GM21529 (cell line): Measurements from ENCODE around the gene GRIA4.
A peak's percentile ranks its signal among the peaks of the same experiment; 100 is the strongest.

Experiments
- ATAC-seq: cut with Tn5 transposase; IDR thresholded peaks from one replicate; pipeline ENCODE4 v1.9.1; 2021; ENCODE audit not compliant: unreplicated experiment

Gene GRIA4

DNA sequence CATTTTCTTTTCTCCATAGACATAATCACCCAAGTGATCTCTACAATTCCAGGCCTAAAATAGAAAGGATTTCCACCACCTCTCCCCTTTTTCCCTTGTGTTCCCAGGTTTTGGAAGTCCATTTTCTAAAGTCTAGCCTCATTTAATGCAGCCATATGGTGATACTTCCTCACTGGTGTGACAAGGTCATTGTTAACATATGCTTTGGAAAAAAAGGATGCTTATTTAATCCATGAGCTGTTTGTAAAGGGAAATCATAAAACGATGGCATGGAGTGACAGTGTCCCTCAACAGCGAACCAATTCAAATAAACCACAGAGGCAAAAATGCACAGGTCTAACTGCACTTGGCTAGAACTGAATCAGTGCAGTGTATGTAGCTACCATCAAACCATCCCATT lies 26.6 kb downstream of the GRIA4 start:
- ATAC-seq, result no peak

DNA sequence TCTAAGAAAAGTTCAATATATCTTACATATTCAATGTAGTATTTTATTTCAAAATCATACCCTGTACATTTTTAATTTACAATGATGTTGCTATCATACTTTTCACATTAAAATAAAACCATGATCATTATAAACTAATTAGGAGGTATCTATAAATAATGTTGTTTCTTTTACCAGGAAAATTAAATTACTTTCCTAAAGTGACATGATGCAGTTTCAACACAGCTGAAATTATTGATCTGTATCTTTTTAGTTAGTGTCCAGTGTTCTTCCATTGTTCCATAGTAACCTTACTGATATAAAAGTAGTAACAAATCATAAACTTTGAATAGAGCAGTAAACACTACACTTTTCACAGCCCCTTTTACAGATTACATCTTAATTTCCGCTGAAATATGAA lies 29.7 kb downstream of the GRIA4 start:
- ATAC-seq, result no peak

DNA sequence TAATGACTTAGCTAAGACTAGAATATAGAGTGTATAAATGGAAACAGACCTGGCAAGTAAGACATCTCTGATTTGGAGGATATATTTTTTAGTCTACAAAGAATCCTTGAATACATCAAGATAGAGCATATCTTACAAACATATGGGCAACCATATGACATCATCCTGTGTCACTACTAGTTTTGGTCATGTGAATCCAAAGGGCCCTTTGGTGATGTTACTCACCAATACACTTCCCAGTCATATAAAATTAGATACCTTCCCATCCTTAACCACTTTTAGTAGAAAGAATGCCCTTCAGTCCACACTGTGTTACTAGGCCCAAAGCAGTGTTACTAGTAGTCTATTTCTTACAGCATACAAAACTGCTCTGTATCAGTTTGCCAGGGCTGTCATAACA lies 31.6 kb downstream of the GRIA4 start:
- no peak for ATAC-seq

DNA sequence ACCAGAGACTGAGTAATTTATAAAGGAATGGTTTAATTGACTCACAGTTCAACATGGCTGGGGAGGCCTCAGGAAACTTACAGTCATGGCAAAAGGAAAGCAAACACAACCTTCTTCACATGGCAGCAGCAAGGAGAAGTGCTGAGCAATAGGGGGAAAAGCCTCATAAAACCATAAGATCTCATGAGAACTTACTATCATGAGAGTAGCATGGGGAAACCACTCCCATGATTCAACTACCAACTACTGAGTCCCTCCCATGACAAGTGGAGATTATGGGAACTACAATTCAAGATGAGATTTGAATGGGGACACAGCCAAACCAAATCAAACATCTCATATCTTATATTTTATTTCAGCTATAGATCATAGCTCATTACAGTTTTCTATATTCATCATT lies 33.0 kb downstream of the GRIA4 start:
- no peak for ATAC-seq

DNA sequence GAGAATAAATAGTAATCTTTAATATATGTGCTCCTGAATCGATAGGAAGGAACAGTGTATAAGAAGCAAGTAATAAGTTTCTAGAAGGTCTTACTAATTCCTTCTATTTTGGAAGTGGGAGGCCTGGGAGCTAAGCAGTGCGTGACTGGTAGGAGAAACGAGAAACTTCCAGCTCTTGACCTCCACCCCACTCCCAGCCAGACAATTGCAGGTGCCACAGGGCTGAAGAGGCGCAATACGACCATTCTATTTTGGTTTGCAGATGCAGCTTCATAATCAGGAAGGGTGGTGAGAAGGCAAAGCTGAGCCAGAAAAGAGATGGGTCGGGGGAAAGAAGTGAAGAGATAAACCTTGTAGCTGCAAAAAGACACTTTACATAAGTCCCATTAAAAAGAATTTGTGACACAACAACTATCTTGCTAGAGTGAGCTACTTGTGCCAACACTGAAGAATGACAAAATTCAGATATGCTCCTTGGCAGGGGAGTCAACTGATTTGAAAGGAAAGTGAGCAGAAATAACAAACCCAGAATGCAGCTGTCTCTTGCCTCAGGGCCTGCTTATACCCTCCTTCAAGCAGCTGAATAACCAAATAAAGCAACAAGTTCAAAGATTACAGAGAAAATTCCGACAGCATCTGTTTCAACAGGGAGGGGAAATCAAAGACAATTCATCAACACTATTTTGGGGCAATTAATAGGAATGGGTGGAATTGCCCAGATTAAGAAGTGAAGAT lies 35.1 kb downstream of the GRIA4 start:
- ATAC-seq, result no peak

DNA sequence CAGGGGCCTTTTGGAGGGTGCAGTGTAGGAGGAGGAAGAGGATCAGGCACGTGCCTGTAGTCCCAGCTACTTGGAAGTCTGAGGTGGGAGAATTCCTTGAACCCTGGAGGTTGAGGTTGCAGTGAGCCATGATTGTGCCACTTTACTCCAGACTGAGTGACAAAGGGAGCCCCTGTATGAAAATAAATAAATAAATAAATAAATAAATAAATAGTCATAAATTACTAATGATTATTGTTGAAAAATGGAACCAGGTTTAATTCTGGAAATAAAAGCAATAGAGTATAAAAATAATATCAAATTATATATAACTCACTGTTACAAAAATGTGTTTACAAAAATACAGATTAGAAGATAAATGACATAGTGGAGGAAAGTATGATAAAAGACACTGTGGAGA lies 37.9 kb downstream of the GRIA4 start:
- ATAC-seq, result no peak

DNA sequence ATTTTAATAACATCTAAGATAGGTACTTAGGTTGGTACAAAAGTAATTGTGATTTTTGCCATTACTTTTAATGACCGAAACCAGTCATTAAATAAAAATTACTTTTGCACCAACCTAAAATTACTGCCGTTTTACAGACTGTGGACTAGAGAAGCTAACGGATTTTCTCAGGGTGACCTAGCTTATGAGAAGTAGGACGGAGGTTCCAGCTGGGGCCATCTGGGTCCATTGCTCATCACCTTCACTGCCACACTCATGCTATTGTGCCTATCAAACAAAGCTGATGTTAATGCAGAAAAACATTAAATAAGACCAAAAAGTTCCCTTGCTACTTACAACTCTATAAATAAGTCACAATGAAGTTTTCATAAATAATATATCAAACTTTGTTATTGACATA lies 38.9 kb downstream of the GRIA4 start:
- no peak for ATAC-seq

DNA sequence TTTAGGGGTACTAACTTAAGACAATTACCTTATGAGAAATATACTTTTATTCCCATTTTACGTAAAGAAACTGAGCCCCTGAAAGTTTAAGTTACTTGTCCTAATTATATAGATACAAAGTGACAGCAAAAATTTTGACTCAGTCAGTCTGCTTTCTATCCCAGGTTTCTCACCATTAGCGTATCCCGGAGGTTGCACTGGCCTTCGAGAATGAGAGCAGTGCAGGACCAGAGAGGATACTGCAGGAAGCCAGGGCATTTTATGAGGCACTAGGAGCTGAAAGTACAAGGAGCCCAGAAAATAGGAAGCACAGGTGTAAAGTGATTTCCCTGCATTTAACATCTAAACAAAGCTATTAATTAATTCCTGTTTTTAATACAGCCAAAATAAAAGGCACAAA lies 55.4 kb downstream of the GRIA4 start:
- no peak for ATAC-seq

DNA sequence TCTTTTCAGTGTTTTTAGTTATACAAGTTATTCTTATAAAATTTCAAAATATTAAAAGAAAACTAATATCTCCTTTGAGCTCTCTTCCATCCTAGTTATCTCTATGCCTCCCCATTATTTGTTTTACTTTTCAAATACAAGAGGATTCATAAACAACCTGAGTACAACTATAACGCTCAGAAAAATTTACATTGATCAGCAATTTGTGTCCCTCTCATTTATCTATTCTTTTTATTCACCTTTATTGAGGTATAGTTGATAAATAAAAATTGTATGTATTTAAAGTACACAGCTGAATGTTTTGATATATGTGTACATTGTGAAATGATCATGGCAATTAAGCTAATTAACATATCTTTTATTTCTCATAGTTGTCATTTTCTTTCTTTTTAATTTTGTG lies 57.6 kb downstream of the GRIA4 start:
- ATAC-seq, result no peak

DNA sequence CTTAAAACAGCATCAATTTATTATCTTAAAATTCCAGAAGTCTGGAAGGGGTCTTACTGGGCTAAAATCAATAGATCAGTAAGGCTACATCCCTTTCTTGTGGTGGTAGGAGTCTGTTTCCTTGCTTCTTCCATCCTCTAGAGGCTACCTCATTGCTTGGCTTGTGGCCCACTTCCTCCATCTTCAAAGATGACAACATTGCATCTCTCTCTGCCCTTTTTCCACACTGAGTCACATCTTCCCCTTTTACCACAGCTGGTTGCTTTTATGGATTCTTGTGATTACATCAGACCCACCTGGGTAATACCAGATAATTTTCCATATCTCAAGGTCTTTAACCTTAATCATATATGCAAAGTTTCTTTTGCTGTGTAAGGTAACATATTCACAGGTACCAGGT lies 60.9 kb downstream of the GRIA4 start:
- ATAC-seq, result no peak

DNA sequence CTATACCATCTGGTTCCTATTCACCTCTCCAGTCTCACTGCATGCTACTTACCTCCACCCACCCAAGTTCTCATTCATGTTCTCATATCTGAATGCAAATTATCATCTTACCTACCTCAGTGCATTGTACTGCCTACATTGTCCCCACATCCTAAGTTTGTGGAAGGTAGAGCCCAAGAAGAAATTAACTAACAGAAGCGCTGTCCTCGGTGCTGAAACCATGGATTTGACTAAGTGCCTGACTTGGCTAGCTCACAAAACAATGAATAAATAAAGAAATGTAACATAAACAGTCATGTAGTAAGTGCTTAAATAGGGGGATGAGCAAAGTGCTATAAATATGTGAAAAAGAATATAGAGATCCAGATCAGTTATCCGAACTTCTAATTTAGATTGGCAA lies 63.2 kb downstream of the GRIA4 start:
- no peak for ATAC-seq

DNA sequence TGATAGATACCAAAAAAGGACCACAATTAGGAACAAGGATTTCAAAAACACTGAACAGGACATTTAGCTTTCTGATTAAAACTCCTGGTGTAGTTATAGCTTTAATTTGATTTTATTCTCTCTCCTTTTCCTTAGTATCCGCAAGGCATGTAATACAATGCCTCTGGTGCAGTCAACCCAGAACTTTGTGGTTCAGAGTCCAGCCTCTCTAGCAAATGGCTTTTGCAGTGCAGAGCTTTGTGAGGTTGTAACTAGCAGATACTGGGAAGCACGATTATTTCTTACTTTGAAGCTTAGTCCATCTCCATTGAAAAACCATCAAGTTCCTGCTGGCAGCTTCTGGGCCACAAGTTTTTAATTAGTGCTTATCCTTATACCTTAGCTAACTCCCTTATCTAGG lies 79.8 kb downstream of the GRIA4 start:
- no peak for ATAC-seq

DNA sequence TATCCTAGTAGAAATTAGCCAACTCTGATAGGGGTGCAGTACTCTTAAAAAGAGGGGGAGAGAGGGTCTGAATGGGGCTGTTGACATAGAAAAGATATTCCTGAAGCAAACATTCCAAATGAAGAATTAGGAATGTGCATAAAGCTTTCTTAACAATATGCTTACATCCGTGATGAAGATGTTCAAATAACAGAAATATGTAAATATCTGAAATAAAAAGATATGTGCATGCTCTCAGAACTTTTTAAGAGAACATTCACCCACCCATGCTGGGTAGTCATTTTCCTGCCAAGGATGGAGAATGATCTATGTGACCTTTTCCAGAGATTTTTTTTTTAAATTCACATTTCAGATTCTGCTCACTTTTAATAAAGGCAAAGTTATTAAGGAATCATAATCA lies 80.6 kb downstream of the GRIA4 start:
- no peak for ATAC-seq

DNA sequence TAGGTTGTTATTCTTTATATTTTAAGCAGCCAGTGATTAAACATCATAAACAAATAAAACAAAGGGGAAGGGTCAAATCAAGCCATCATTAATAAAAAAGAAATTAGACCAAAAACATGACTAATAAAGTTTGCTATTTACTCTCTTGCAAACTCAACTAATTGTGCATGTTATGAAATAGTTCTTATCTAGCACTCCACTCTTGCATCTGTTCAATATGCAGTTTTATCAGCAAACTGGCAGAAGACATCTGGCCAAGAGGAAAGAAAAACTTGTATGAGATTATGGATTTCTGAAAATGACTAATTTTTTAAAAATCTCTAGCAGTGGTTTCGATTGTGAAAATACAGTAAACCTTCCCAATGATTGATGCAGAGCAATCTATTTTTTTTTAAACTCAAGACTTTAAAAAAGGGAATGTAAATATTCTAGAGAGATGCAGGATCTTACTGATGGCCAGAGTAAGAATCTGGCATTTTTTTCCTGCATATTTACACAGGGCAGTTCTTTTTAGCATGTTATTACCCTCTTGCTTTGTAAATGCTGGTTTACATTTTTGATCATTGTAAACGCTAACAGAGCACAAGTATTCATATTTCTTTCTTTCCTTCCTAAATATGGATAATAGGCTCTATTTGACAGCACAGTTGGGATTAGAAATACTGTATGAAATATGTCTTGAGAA lies 83.3 kb downstream of the GRIA4 start:
- no peak for ATAC-seq

DNA sequence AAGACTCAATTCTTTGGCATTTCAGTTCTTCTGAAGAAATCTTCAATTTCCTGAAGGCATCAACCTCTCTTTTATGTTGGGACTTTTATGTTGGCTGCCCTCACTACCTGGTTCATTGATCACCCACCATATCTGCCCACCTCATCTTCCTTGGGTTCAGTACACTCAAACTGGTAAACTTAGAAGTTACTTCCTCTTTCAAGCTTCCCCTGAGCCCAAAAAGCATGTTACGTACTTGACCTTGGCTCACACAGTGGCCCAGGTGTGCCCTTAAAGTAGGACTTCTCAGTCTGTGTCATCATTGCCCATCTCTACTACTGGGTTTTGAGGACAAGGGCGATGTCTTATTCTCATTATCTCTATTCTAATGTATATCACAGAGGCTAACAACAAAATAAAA lies 86.1 kb downstream of the GRIA4 start:
- ATAC-seq, result peak; percentile 74

DNA sequence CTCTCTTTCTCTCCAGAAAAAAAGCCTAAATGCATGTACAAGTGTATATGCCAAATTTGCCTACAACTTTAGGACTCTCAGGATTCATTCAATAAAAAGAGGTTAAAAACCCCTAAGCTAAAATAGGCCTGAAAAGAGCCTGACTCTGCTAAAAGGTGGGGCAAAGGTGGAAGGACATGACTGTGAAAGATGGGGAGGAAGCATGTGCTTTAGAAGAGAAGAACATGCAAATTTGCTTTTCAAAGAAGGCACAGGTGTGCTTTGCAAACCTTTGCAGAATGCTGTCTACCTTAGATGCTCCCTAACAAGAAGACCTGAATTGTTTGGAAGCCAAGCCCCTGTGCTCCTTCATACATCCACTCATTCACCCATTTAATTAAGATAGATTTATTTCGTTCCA lies 87.4 kb downstream of the GRIA4 start:
- no peak for ATAC-seq

DNA sequence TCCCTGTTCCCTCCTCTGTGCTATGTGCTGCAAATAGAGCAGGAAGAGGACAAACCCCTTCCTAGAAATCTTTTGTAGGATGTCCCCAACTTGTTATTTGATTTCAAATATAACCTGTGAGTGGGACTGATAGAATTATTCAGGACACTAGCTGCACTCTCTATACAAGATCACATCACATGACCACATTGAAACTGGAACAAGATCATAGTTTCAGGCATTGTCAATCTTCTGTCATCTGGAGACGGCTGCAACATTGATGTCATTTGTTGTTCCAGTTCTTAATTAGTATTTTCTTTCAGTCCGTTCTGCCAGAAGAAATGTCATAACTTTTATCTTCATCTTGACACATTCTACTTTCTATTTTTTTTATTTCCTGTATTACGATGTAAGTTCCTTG lies 89.3 kb downstream of the GRIA4 start:
- ATAC-seq, result no peak

DNA sequence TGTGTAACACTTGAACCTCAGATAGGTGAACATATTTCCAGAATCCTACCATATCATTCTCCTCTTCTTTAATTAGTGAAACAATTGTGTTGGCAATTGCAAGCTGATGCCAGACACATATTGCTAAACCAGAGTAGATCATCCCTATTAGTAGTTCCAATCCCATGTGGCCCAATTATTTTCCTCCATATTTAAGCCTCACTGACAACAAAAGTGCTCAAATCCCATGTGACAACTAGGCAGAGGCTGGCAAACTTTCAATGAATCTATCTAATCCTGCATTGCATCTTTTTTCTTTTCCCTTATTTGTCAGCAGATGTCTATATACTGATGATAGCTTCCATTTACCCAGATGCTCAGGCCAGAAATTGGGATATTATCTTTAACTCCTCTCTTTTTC lies 90.4 kb downstream of the GRIA4 start:
- ATAC-seq, result no peak

DNA sequence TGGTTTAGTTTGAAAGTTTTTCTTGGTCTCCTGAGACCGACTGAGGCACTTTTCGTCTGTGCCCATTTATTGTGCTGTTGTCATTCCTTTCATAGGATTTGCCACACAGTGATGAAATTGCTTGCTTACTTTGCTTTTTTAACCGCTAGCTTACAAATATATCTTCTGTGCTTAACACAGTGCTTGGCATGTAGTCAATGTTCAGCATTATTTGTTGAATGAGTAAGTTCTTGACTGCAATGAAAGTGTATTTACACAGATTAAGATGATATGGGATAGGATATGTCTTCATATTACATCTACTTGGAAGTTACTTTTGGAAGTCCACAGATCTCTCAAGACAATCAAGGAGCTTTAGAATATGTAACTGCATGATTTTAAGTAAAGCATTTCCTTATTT lies 91.2 kb downstream of the GRIA4 start:
- ATAC-seq, result no peak

DNA sequence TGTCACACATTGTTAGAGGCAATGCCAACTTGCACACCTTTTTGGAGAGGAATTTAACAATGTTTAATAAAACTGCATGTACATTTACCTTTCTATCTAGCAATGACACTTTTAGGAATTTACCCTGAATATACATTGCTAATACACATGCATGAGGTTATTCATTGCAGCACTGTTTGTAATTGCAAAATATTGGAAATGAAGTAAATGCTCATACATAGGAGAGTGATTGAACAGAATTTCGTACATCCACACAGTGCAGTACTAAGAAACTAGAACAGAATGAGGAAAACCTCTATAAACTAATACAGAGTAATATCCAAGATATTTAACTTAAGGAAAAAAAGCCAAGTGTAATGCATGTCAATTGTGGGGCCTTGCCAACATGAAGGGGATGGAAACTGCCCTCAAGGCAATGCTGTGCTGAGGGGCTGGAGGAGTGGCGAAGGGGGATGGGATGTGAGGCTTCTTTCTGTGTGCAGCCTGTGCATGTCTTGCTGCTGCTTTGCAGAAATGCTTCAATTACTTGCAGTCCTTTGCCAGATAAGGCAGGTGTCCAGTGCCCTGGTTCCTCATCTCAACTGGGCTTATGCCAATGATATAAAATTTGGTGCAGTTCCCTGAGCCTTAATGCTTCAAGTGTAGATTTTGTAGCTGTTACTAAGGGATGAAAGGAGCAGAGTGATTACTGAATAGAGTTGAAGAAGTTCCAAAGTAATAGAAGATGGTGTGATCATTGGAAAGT lies 96.1 kb downstream of the GRIA4 start:
- no peak for ATAC-seq

DNA sequence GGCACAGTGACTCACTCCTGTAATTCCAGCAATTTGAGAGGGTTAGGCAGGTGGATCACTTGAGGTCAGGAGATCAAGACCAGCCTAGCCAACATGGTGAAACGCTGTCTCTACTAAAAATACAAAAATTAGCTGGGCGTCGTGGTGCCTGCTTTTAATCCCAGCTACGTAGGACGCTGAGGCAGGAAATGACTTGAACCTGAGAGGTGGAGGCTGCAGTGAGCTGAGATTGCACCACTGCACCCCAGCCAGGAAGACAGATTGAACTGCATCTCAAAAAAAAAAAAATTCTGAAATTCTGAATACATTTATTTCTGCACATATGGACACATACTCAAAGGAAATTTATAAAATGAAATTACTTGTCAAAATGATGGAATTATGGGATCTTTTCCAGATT lies 103.2 kb downstream of the GRIA4 start:
- ATAC-seq, result no peak

DNA sequence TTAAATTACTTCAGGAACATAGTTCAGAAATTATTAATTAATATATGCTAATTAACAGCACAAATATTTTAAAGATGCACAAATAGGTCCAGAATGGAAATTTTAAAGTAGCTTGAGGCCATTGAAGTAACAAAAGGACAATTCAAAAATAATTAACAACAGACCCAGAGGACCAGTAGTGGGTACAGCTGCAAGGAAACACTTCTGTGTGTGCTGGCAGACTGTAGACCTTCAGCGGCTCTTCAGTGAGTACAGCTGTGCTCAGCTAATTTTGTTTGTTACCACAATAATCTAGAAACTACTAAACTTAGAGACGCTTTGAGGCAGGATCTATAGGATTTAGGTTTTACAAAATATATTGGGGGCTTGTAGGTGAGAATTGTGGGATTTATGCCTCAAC lies 103.8 kb downstream of the GRIA4 start:
- no peak for ATAC-seq
